Left ventricle myocardium inferior (tissue), 1 donor: ENCODE measurements around the gene TAPT1. TPM values are rescaled to one million over a fixed set of nuclear protein-coding genes. Genes with fewer than 3 reads are reported as not detected.

ENCODE experiments used
- DNase-seq: peaks from one replicate; pipeline ENCODE4 v3.0.0-alpha.2; 2020
- H3K27ac ChIP-seq: fragments of 200-600 bp; replicated peaks from 2 replicates; pipeline ENCODE4 v1.8.0; 2021
- H3K27me3 ChIP-seq: fragments of 200-600 bp; 2 replicates; pipeline ENCODE4 v1.8.0; 2021; ENCODE audit warnings: low read depth
- H3K36me3 ChIP-seq: fragments of 200-600 bp; 2 replicates; pipeline ENCODE4 v1.8.0; 2021
- H3K4me1 ChIP-seq: fragments of 200-600 bp; 2 replicates; pipeline ENCODE4 v1.8.0; 2021
- H3K4me3 ChIP-seq: fragments of 200-600 bp; 2 replicates; pipeline ENCODE4 v1.8.0; 2021; ENCODE audit warnings: mild to moderate bottlenecking, moderate library complexity
- H3K9me3 ChIP-seq: fragments of 200-600 bp; replicated peaks from 2 replicates; pipeline ENCODE4 v1.8.0; 2021
- CTCF ChIP-seq: fragments of 200-600 bp; IDR thresholded peaks from 2 replicates; pipeline ENCODE4 v1.8.0; 2021; ENCODE audit warnings: antibody characterized with exemption, mild to moderate bottlenecking, borderline replicate concordance
- intact Hi-C: fragments of 100-400 bp; cut with micrococcal nuclease; formaldehyde crosslinking; loops from one replicate; pipeline ENCODE4 v1.11.0; 2022
- total RNA-seq: library from RNA; stranded (reverse); fragmentation: NEBNext Ultra II Directional; extraction: Animal tissue kit (Norgen Biotek cat#: 25700); gene quantifications from one replicate; pipeline ENCODE4 v1.2.1, GENCODE V29; 2021
- donor health status: DM: no; HTN: yes; CAD: no; lungs with severe emphysema.

TAPT1 gene
- total RNA-seq, 1 donor from 2014 or later: 35.3 TPM

GRCh38 chr4:16261313-16261878 is 35.1 kb upstream of the TAPT1 start:
- H3K4me3 ChIP-seq: no peak overlapping the region
- H3K36me3 ChIP-seq: peaks cover 8% of the 10 kb centered on the region
- no peak for DNase-seq
- H3K27me3 ChIP-seq: no peaks in the 10 kb centered on the region
- intact Hi-C loops: loop anchor here (5.0 kb wide), 1 partner anchor 64 kb away; no protein-coding TSS in a partner anchor
- no peak overlapping the region for H3K27ac ChIP-seq
- no peaks in the 10 kb centered on the region for H3K9me3 ChIP-seq
- TF ChIP-seq CTCF: no peak
- H3K4me1 ChIP-seq: peaks cover 10% of the 10 kb centered on the region

GRCh38 chr4:16259889-16260246 is 33.6 kb upstream of the TAPT1 start:
- peaks cover 10% of the 10 kb centered on the region for H3K4me1 ChIP-seq
- no peak for DNase-seq
- H3K9me3 ChIP-seq: no peaks in the 10 kb centered on the region
- no peak overlapping the region for H3K27ac ChIP-seq
- H3K27me3 ChIP-seq: no peaks in the 10 kb centered on the region
- no peak for TF ChIP-seq CTCF
- intact Hi-C loops: loop anchor here (5.0 kb wide), 1 partner anchor 63 kb away; no protein-coding TSS in a partner anchor
- H3K4me3 ChIP-seq: no peak overlapping the region
- H3K36me3 ChIP-seq: peaks cover 15% of the 10 kb centered on the region

- DNase-seq: no peak
- H3K36me3 ChIP-seq: peaks cover 15% of the 10 kb centered on the region
- H3K4me3 ChIP-seq: no peak overlapping the region
- TF ChIP-seq CTCF: no peak
- no peaks in the 10 kb centered on the region for H3K9me3 ChIP-seq
- no peak overlapping the region for H3K27ac ChIP-seq
- H3K4me1 ChIP-seq: peaks cover 6% of the 10 kb centered on the region
- intact Hi-C loops: no loop called here
- no peaks in the 10 kb centered on the region for H3K27me3 ChIP-seq
Measured at GRCh38 chr4:16259241-16259888, 33.1 kb upstream of the TAPT1 start.

GRCh38 chr4:16257611-16258010 is 31.3 kb upstream of the TAPT1 start:
- H3K27me3 ChIP-seq: no peaks in the 10 kb centered on the region
- TF ChIP-seq CTCF: no peak
- H3K9me3 ChIP-seq: no peaks in the 10 kb centered on the region
- no peak overlapping the region for H3K4me3 ChIP-seq
- no peak overlapping the region for H3K27ac ChIP-seq
- H3K4me1 ChIP-seq: no peaks in the 10 kb centered on the region
- intact Hi-C loops: no loop called here
- no peak for DNase-seq
- peaks cover 23% of the 10 kb centered on the region for H3K36me3 ChIP-seq

- intact Hi-C loops: no loop called here
- TF ChIP-seq CTCF: no peak
- Histone ChIP-seq H3K4me1 (no peaks in the 10 kb centered on the region), H3K27me3 (no peaks in the 10 kb centered on the region), H3K27ac (no peak overlapping the region), H3K36me3 (peaks cover 31% of the 10 kb centered on the region), H3K9me3 (no peaks in the 10 kb centered on the region), H3K4me3 (no peak overlapping the region)
- DNase-seq: no peak
Measured at GRCh38 chr4:16256343-16256742, 30.1 kb upstream of the TAPT1 start.
